Mesenteric fat pad (tissue), 1 donor: Measurements from ENCODE around the gene MAT2A. TPM values are rescaled to one million over a fixed set of nuclear protein-coding genes. Genes with fewer than 3 reads are reported as not detected.
"Not testable (repeated sequence)": the region's sequence is repeated elsewhere in the genome, so short reads cannot be mapped to it uniquely, and the experiment has no call there.

Experiments
- DNase-seq: peaks from one replicate; pipeline ENCODE4 v3.0.0-alpha.2; 2020; ENCODE audit warnings: low spot score
- total RNA-seq: library from RNA; stranded (reverse); fragmentation: NEBNext Ultra II Directional; extraction: Animal tissue kit (Norgen Biotek cat#: 25700); gene quantifications from one replicate; pipeline ENCODE4 v1.2.1, GENCODE V29; 2021
- donor health status: DM: yes; HTN: yes; CAD: no.

MAT2A gene
- total RNA-seq, 1 donor from 2014 or later, result 494 TPM

- no peak for DNase-seq
Observed at GRCh38 chr2:85578243-85579180, 39.5 kb downstream of the MAT2A start.

- no peak for DNase-seq
Observed at GRCh38 chr2:85579266-85579935, 40.4 kb downstream of the MAT2A start.

- no peak for DNase-seq
Observed at GRCh38 chr2:85580206-85580605, 41.2 kb downstream of the MAT2A start.

- DNase-seq, result no peak
Observed at GRCh38 chr2:85582492-85582891, 43.5 kb downstream of the MAT2A start.

- no peak for DNase-seq
Observed at GRCh38 chr2:85583667-85584353, 44.8 kb downstream of the MAT2A start.

GRCh38 chr2:85584354-85584856 is 45.4 kb downstream of the MAT2A start, which contains the start of gene VAMP5:
VAMP5 (plus strand) TSS chr2:85584431; CDS start chr2:85584491, 60 bp downstream.
- DNase-seq, result no peak

GRCh38 chr2:85584857-85585780 is 46.2 kb downstream of the MAT2A start:
- DNase-seq, result no peak

- DNase-seq, result no peak
Observed at GRCh38 chr2:85585781-85586105, 46.8 kb downstream of the MAT2A start.

GRCh38 chr2:85588236-85588635 is 49.3 kb downstream of the MAT2A start:
- no peak for DNase-seq

- no peak for DNase-seq
Observed at GRCh38 chr2:85588645-85589044, 49.7 kb downstream of the MAT2A start.

- DNase-seq, result no peak
Observed at GRCh38 chr2:85589181-85589580, 50.2 kb downstream of the MAT2A start.

- DNase-seq, result no peak
Observed at GRCh38 chr2:85589982-85590791, 51.2 kb downstream of the MAT2A start.

- DNase-seq, result no peak
Observed at GRCh38 chr2:85590950-85591349, 52.0 kb downstream of the MAT2A start.

- DNase-seq, result no peak
Observed at GRCh38 chr2:85591563-85591962, 52.6 kb downstream of the MAT2A start.

- DNase-seq, result not testable (repeated sequence)
Observed at GRCh38 chr2:85592299-85592698, 53.3 kb downstream of the MAT2A start.

GRCh38 chr2:85593023-85593422 is 54.1 kb downstream of the MAT2A start:
- DNase-seq, result no peak
